IPS-18c (cell line): ENCODE data around the gene LGR4.

ENCODE experiments used
- H3K4me3 ChIP-seq: 2 replicates; pipeline ENCODE4 v1.7.0; 2013; ENCODE audit warnings: low read depth, mild to moderate bottlenecking, low read length, moderate library complexity; ENCODE audit not compliant: insufficient read depth
- H3K9me3 ChIP-seq: one replicate; pipeline ENCODE4 v1.6.1; 2013; ENCODE audit warnings: mild to moderate bottlenecking, low read length, moderate library complexity; ENCODE audit not compliant: control insufficient read depth, insufficient read depth

Gene LGR4

GRCh38 chr11:27420722-27421572, 51.6 kb downstream of the LGR4 start:
- Histone ChIP-seq H3K4me3 (no peak overlapping the region), H3K9me3 (no peaks in the 10 kb centered on the region)

DNA sequence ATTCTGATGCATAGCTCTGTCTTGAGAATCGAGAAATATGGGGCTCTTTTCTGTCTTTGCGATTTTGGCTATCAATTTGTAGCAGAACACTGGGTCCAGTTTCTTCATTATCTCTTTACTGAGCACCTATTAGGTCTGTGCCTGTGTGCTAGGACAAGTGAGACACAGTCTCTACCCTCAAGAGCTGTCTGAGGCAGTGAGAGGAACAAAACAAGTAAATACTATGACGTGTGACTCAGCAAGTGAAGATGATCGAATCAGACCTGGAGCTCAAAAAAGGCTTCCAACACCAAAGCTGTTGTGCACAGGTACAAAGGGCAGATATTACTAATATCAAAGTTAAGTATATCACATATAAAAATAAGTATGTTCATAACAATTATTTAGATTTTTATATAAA, 52.4 kb downstream of the LGR4 start:
- no peak overlapping the region for H3K4me3 ChIP-seq
- no peaks in the 10 kb centered on the region for H3K9me3 ChIP-seq

DNA sequence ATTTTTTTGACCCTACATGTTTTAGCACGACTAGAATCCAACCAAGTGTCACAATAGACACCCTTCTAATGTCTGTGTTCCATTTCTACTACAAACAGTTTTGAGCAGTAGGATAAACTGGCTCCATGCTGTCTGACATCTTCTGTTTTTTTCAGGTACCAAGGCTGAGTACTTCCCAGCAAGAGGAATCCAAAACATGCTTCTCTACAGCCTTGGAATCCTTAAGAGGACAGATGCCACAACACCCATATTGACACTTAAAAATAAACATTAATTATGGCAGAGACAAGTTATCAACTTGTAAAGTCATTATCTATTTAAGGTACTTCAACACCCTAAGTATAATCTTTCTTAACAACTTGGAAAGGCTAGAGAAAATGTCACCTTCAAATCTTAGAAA, 54.2 kb downstream of the LGR4 start:
- no peaks in the 10 kb centered on the region for H3K9me3 ChIP-seq

GRCh38 chr11:27416568-27417176, 55.9 kb downstream of the LGR4 start:
- Histone ChIP-seq H3K9me3 (no peaks in the 10 kb centered on the region), H3K4me3 (no peak overlapping the region)

More for the DNA sequence above, 54.2 kb downstream of the LGR4 start:
- H3K4me3 ChIP-seq: no peak overlapping the region

- H3K4me3 ChIP-seq: no peak overlapping the region
These were observed 57.9 kb downstream of the LGR4 start for GRCh38 chr11:27414644-27415043.

DNA sequence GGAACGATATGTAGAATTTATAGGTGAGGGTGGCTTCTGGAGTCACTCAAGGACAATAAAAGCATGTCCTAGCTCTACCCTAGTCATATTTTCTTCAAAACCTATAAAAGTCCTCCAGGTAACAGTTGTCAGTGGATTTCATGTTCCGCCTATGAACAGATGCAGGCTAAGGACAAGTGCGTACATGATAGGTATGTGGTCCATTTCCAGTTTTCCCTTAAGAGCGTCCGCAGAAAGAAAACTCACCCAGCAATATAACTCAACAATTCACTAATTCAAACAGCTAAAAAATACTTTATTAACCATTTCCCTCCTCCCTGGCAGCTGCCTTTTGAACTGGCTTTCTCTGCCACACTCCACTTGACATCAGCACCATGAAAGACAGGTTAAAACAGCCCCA, 59.4 kb downstream of the LGR4 start:
- no peaks in the 10 kb centered on the region for H3K9me3 ChIP-seq

More at GRCh38 chr11:27414644-27415043, 57.9 kb downstream of the LGR4 start:
- no peaks in the 10 kb centered on the region for H3K9me3 ChIP-seq

DNA sequence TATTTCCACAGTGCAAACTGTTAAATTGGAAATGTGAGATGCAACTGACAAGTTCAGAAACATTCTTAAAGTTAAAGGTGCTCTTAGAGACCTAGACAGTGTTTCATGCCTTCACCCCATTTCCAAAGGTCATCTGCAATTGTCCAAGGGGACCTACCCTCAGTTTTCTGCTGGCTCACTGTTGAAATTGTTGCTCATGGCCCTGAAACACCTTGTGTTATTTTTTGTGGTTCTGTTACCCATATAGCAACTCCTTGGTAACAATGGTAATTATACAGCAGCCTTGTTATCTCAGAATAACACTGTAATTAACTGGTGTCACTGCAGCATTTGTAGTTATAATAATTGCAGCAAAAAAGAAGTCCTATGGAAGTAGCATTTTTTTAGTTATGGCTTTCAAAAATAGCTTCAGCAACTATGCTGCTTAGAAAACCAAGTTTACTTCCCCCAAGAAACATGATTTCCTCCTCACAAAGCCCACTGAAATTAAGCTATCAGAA, 60.3 kb downstream of the LGR4 start:
- Histone ChIP-seq H3K9me3 (no peaks in the 10 kb centered on the region), H3K4me3 (no peak overlapping the region)

More for the DNA sequence above, 59.4 kb downstream of the LGR4 start:
- H3K4me3 ChIP-seq: no peak overlapping the region

DNA sequence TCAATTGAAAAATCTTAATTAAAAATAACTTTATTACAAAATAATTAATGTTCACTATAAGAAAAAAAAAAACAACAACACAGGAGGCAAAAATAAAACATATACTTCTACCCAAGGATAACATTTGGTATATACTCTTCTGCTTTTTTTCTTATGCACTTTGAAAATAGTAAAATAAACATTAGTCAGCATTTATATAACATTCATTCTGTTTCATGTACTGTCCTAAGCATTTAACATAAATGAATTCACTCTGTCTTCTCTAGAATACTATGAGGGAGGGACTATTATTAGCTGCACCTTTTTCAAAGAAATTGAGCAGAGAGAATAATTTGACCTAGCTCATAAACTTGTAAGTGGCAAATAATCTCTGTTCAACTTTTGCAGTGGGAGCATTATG, 61.3 kb downstream of the LGR4 start:
- no peaks in the 10 kb centered on the region for H3K9me3 ChIP-seq
- no peak overlapping the region for H3K4me3 ChIP-seq

GRCh38 chr11:27410272-27410671, 62.3 kb downstream of the LGR4 start:
- no peak overlapping the region for H3K4me3 ChIP-seq
- no peaks in the 10 kb centered on the region for H3K9me3 ChIP-seq

DNA sequence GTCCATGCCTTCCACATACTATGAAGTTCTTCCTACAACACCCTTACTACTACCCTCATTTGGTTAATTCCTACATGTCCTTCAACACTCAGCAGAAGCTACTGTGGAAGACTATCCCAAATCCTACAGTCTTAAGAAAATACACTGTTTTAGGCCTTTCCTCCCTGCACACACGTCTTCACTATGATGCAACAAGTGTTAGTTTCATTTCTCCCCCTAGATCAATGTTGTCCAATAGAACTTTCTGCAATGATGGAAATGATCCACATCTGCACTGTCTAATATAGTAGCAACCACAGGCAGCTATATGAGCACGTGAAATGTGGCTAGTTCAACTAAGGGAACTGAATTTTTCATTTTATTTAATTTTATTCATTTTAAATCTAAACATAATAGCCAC, 62.8 kb downstream of the LGR4 start:
- H3K9me3 ChIP-seq: no peaks in the 10 kb centered on the region
- H3K4me3 ChIP-seq: no peak overlapping the region

GRCh38 chr11:27409049-27409448, 63.5 kb downstream of the LGR4 start:
- Histone ChIP-seq H3K9me3 (no peaks in the 10 kb centered on the region), H3K4me3 (no peak overlapping the region)

GRCh38 chr11:27408246-27408800, 64.3 kb downstream of the LGR4 start:
- H3K9me3 ChIP-seq: no peaks in the 10 kb centered on the region
- no peak overlapping the region for H3K4me3 ChIP-seq

- no peaks in the 10 kb centered on the region for H3K9me3 ChIP-seq
- H3K4me3 ChIP-seq: no peak overlapping the region
These were observed 65.9 kb downstream of the LGR4 start for GRCh38 chr11:27406498-27407354.

- Histone ChIP-seq H3K4me3 (no peak overlapping the region), H3K9me3 (no peaks in the 10 kb centered on the region)
These were observed 67.5 kb downstream of the LGR4 start for GRCh38 chr11:27405134-27405533.

- H3K9me3 ChIP-seq: no peaks in the 10 kb centered on the region
- H3K4me3 ChIP-seq: no peak overlapping the region
These were observed 68.2 kb downstream of the LGR4 start for GRCh38 chr11:27404427-27404826.

DNA sequence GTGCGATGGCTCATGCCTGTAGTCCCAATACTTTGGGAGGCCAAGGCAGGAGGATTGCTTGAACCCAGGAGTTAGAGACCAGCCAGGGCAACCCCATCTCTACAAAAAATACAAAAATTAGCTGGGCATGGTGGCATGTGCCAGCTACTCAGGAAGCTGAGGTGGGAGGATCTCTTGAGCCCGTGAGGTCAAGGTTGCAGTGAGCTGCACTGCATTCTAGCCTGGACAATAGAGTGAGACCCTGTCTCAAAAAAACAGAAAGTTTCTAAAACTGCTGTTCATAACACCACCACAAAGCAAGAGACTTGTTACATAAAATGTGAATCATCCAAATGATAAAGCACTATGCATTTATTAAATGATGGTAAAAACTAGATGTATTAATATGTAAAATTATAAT, 69.4 kb downstream of the LGR4 start:
- Histone ChIP-seq H3K4me3 (no peak overlapping the region), H3K9me3 (no peaks in the 10 kb centered on the region)

- Histone ChIP-seq H3K4me3 (no peak overlapping the region), H3K9me3 (no peaks in the 10 kb centered on the region)
These were observed 70.1 kb downstream of the LGR4 start for GRCh38 chr11:27402450-27402849.
